ENCODE results near the gene SEC31B. TPM values are rescaled to one million over a fixed set of nuclear protein-coding genes. Genes with fewer than 3 reads are reported as not detected.

SEC31B gene, protein sequence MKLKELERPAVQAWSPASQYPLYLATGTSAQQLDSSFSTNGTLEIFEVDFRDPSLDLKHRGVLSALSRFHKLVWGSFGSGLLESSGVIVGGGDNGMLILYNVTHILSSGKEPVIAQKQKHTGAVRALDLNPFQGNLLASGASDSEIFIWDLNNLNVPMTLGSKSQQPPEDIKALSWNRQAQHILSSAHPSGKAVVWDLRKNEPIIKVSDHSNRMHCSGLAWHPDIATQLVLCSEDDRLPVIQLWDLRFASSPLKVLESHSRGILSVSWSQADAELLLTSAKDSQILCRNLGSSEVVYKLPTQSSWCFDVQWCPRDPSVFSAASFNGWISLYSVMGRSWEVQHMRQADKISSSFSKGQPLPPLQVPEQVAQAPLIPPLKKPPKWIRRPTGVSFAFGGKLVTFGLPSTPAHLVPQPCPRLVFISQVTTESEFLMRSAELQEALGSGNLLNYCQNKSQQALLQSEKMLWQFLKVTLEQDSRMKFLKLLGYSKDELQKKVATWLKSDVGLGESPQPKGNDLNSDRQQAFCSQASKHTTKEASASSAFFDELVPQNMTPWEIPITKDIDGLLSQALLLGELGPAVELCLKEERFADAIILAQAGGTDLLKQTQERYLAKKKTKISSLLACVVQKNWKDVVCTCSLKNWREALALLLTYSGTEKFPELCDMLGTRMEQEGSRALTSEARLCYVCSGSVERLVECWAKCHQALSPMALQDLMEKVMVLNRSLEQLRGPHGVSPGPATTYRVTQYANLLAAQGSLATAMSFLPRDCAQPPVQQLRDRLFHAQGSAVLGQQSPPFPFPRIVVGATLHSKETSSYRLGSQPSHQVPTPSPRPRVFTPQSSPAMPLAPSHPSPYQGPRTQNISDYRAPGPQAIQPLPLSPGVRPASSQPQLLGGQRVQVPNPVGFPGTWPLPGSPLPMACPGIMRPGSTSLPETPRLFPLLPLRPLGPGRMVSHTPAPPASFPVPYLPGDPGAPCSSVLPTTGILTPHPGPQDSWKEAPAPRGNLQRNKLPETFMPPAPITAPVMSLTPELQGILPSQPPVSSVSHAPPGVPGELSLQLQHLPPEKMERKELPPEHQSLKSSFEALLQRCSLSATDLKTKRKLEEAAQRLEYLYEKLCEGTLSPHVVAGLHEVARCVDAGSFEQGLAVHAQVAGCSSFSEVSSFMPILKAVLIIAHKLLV
- total RNA-seq, result 4.6 and 6.4 TPM in 2 replicates

DNA sequence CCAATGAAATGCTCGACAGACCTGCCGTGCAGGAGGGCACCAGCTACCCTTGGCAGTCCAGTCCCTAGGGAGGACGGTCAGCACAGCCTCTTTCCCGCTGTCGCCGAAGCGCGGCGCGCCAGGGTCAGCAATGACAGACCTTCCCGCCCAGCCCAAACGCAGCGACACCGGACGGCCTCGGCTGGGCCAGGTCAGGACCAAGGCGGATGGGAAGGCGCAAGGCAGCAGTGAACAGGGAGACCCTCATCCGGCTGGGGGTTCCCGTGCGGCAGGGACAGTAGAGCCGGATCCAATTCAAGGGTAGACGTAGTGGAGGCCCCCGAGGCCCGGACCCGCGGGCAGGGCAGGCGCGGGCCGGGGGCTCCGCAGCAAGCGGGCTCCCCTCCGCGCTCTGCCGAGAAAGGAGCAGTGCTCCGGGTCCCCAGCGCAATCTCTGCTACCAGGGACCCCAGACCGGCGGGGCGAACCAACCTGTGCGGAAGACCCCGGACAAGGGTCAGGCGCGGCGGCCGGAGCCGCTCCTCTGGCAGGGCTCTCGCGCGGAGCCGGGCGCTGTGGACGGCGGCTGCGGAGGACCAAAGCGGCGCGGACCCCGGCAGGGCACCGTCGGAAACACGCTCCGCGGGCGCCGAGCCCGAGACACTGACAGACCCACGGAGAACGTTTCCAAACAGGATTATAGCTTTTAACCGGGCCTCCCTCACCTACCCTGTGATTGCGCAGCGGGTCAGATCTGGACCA, at the start of gene SEC31B:
SEC31B (minus strand) TSS at position 551 of the 741 bp plus-strand sequence. CDS start 2,909 bp downstream, outside the sequence.

DNA sequence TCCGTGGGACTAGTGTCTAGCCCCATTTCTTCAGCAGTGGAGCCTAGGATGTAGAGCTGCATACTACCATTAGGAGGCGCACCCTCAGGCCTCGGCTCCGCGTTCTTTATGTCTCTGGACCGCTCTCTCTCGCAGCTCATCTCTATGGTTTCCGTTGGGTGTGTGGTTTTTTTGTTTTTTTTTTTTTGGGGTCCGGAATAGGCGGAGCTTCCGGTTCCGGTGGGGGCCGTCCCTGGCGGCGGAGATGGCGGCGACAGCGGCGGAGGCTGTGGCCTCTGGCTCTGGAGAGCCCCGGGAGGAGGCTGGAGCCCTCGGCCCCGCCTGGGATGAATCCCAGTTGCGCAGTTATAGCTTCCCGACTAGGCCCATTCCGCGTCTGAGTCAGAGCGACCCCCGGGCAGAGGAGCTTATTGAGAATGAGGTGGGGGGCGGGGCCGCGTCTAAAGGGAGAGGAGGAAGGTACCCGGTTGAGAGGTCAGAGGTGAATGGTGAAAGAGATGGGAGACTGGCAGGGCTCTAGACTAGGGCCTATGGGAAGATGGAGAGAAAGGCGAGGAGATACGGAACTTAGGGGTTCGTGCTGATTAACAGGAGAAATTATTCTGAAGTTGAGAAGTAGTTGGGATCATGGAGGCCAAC, 16.2 kb upstream of the SEC31B start, which contains the start of gene HIF1AN:
HIF1AN (plus strand) TSS at position 229 of the 639 bp plus-strand sequence; CDS start at position 245, 16 bp downstream.

DNA sequence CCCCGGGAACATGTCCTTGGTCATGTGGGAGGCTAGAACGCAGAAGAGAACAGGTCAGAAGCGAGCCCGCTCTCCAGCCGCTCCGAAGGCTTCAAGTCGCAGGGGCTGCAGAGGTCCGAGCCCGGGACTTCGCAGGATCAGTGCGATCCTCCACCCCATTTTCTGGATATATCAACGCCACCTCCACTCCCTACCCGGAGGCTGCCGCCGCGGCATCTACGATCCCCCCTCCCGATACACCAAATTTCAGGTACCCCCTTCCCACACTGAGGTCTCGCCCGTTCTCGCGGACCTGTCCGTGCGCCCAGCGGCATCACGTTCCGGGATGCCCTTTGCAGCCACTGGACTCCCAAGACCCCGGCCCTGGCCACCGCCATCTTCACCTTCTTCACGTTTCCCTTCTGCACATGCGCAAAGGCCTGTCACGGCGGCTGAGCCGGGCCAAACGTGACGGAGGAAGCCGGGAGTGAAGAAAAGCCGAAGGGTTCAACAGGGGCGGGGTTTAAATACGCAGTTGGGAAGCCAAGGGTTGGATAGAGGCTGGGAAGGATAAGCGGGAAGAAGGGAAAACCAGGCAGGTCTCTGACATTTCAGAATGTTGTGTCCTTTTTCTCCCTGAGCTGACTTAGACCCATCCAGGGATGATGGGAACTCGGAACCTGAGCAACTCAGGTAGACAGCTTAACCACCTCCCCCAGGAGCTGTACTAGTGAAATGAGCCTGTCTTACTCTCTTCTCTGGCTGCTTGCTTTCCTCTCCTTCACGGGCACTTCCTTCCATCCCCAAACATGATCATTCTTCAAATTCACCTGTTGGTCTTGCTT, 10.0 kb upstream of the SEC31B start, which contains the start of gene NDUFB8:
NDUFB8 (minus strand) TSS at position 397 of the 824 bp plus-strand sequence; CDS start at position 377, 20 bp downstream.

DNA sequence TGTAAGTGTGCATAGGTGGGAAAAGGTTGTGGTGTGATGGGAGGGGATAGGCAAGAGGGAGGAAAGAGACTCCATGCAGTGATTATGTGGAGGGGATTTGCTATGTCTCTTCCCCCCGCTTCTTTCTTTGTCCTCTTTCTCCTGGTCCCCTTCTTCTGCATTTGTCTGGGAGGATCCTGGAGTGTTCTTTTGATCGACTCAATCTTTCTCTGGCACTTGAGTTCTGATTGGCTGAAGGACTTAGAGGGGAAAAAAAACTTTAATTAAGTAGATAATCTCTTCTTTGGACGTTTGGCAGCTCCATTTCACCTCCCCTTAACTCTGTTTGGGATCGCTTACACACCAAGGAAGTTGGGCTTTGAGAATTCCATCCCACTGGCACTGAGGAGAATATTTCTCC, 57.0 kb downstream of the SEC31B start, which contains the start of gene WNT8B:
WNT8B (plus strand) TSS at position 301 of the 400 bp plus-strand sequence. CDS start 160 bp downstream, outside the sequence.

Other genes with a start within 250 kb of the SEC31B start
- gene BLOC1S2, start 233.2 kb downstream of the SEC31B start, total RNA-seq, result 54.9 and 63.2 TPM in 2 replicates
- not detected in 2 replicates for gene PKD2L1, start 189.6 kb downstream of the SEC31B start, total RNA-seq
- gene SCD, start 172.6 kb downstream of the SEC31B start, total RNA-seq, result 72.6 and 142 TPM in 2 replicates
- gene WNT8B, start 56.9 kb downstream of the SEC31B start, total RNA-seq, result not detected in 2 replicates
- 88.1 and 126 TPM in 2 replicates for gene NDUFB8, start 10.0 kb upstream of the SEC31B start, total RNA-seq
- 15.9 and 17.9 TPM in 2 replicates for gene HIF1AN, start 16.1 kb upstream of the SEC31B start, total RNA-seq
- gene PAX2, start 225.7 kb upstream of the SEC31B start, total RNA-seq, result not detected in 2 replicates

Data from articular chondrocyte of knee joint (primary cell).